HS-27A (cell line): Measurements from ENCODE around the gene OR2K2.
A peak's percentile ranks its signal among the peaks of the same experiment; 100 is the strongest.
"Not testable (repeated sequence)": the region's sequence is repeated elsewhere in the genome, so short reads cannot be mapped to it uniquely, and the experiment has no call there.

Source experiments
- DNase-seq: peaks from one replicate; pipeline ENCODE4 v3.0.0-alpha.2; 2012; ENCODE audit warnings: low read depth, missing footprints

Gene OR2K2

GRCh38 chr9:111330124-111330523 lies at the start of gene OR2K2:
Gene OR2K2, minus strand, starts transcription at chr9:111330224. Its CDS starts 1,791 bp downstream, at chr9:111328433.
- no peak for DNase-seq

- DNase-seq: no peak
Observed at GRCh38 chr9:111375817-111376564, 46.0 kb upstream of the OR2K2 start.

- no peak for DNase-seq
Observed at GRCh38 chr9:111375062-111375461, 45.0 kb upstream of the OR2K2 start.

- no peak for DNase-seq
Observed at GRCh38 chr9:111372297-111372696, 42.3 kb upstream of the OR2K2 start.

GRCh38 chr9:111366978-111367377 lies 37.0 kb upstream of the OR2K2 start:
- no peak for DNase-seq

GRCh38 chr9:111362526-111362925 lies 32.5 kb upstream of the OR2K2 start:
- no peak for DNase-seq

- DNase-seq: no peak
Observed at GRCh38 chr9:111360881-111361280, 30.9 kb upstream of the OR2K2 start.

GRCh38 chr9:111356481-111357244 lies 26.6 kb upstream of the OR2K2 start:
- DNase-seq: peak; percentile 47

GRCh38 chr9:111352545-111352944 lies 22.5 kb upstream of the OR2K2 start:
- DNase-seq: no peak

GRCh38 chr9:111350556-111350955 lies 20.5 kb upstream of the OR2K2 start:
- no peak for DNase-seq

- DNase-seq: no peak
Observed at GRCh38 chr9:111349766-111350165, 19.7 kb upstream of the OR2K2 start.

GRCh38 chr9:111348821-111349271 lies 18.8 kb upstream of the OR2K2 start:
- DNase-seq: no peak

- DNase-seq: not testable (repeated sequence)
Observed at GRCh38 chr9:111334318-111334863, 4.4 kb upstream of the OR2K2 start.

GRCh38 chr9:111320631-111321030 lies 9.4 kb downstream of the OR2K2 start:
- no peak for DNase-seq

GRCh38 chr9:111316796-111317195 lies 13.2 kb downstream of the OR2K2 start:
- DNase-seq: no peak

- no peak for DNase-seq
Observed at GRCh38 chr9:111305914-111306313, 24.1 kb downstream of the OR2K2 start.

GRCh38 chr9:111304000-111304399 lies 26.0 kb downstream of the OR2K2 start:
- DNase-seq: not testable (repeated sequence)

GRCh38 chr9:111301195-111301594 lies 28.8 kb downstream of the OR2K2 start:
- no peak for DNase-seq

- DNase-seq: no peak
Observed at GRCh38 chr9:111300140-111300735, 29.8 kb downstream of the OR2K2 start.

GRCh38 chr9:111299599-111299966 lies 30.4 kb downstream of the OR2K2 start:
- not testable (repeated sequence) for DNase-seq

GRCh38 chr9:111298731-111299598 lies 31.1 kb downstream of the OR2K2 start:
- DNase-seq: peak; percentile 51

GRCh38 chr9:111298111-111298510 lies 31.9 kb downstream of the OR2K2 start:
- no peak for DNase-seq
